ENCODE measurements around the gene ADRB1.

ADRB1 gene

DNA sequence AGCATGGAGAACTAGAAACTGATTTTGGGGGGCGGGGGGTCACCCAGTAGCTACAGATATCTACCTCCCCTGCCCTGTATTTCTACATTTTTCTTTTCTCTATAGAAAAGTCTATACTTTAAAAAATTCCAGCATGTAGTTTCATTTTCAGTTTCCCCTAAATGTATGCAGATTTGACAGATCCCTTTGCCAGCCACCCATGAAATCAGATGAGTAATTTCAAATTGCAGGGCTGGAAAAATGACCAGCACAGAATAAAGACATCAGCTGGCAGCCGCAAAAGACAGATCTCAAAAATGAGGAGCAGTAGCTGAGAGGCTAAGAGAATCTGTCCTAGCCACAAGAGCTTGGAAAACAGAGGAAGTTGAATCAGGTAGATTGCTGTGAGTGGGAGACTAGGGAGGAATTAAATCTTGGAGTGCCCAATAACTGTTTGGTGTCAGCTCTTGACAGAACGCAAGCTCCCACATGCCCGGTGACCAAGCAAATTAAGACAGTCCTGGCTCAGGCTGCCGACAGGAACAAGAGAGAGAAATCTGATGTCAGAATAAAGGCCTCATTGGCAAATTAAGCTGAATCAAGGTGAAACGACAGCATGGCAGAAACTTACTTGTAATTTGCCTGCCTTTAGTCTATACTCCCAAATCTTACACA lies 24.5 kb downstream of the ADRB1 start:
- TF ChIP-seq YY1 (IDR thresholded peaks at IDR 0.05; ENCODE audit: insufficient read depth, insufficient read length) (no peak), ZNF274 (IDR thresholded peaks at IDR 0.05; ENCODE audit: low read depth, low read length) (no peak), SUZ12 (IDR thresholded peaks at IDR 0.05; ENCODE audit: extremely low read depth, insufficient read depth, insufficient read length) (no peak)
- H3K4me3 ChIP-seq (ENCODE audit: insufficient read length, low read depth): no peak overlapping the region
- H3K4me1 ChIP-seq (ENCODE audit: insufficient read depth, insufficient read length): no peaks in the 10 kb centered on the region
- no peaks in the 10 kb centered on the region for H3K9me3 ChIP-seq (ENCODE audit: insufficient read depth, low read length)
- H3K9ac ChIP-seq (ENCODE audit: insufficient read length, low read depth): no peak overlapping the region
- H3K36me3 ChIP-seq (ENCODE audit: insufficient read depth, insufficient read length, low read length): no peaks in the 10 kb centered on the region
- no peak for DNase-seq (ENCODE audit: low read depth, low spot score)
- H3K27me3 ChIP-seq (ENCODE audit: insufficient read depth, insufficient read length): no peaks in the 10 kb centered on the region

DNA sequence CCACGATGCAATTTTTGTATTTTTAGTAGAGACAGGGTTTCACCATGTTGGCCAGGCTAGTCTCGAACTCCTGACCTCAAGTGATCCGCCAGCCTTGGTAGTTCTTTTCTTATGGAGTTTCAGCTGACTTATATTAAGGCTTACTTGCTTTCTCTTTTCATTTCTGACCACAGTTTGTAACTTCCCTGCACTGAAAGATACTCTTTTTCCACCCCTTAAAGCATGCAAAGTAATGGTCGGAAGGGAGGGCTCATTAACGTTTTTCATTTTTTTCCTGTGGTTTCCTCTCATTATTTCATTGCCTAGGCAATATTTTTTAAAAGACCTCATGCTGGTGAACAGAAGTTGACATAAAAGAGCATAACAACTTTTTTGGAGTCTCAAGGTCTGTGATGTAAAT lies 27.0 kb downstream of the ADRB1 start:
- no peak overlapping the region for H3K9ac ChIP-seq (ENCODE audit: insufficient read length, low read depth)
- TF ChIP-seq ZNF274 (IDR thresholded peaks at IDR 0.05; ENCODE audit: low read depth, low read length) (no peak), SUZ12 (IDR thresholded peaks at IDR 0.05; ENCODE audit: extremely low read depth, insufficient read depth, insufficient read length) (no peak), YY1 (IDR thresholded peaks at IDR 0.05; ENCODE audit: insufficient read depth, insufficient read length) (no peak)
- no peaks in the 10 kb centered on the region for H3K4me1 ChIP-seq (ENCODE audit: insufficient read depth, insufficient read length)
- no peaks in the 10 kb centered on the region for H3K36me3 ChIP-seq (ENCODE audit: insufficient read depth, insufficient read length, low read length)
- H3K9me3 ChIP-seq (ENCODE audit: insufficient read depth, low read length): no peaks in the 10 kb centered on the region
- H3K27me3 ChIP-seq (ENCODE audit: insufficient read depth, insufficient read length): no peaks in the 10 kb centered on the region
- no peak overlapping the region for H3K4me3 ChIP-seq (ENCODE audit: insufficient read length, low read depth)
- no peak for DNase-seq (ENCODE audit: low read depth, low spot score)

DNA sequence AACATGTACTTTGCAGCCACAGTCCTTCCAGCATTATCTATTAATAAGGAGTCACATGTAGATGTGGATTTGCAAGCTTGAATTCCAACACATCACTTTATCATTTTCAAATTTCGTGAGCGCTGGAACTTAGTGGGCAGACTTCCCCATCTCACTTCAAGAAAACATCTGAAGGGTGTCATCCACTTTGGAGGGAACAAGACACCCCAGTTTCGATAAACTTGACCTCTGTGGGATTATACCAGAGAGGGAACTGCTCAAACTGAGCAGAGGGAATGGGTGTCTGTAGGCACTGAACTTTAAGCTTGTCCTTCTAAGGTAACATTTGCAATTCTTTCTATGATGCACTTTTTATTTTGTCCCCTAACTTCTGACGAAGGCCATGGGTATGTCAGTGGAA lies 27.5 kb downstream of the ADRB1 start:
- Histone ChIP-seq H3K27me3 (ENCODE audit: insufficient read depth, insufficient read length) (no peaks in the 10 kb centered on the region), H3K9me3 (ENCODE audit: insufficient read depth, low read length) (no peaks in the 10 kb centered on the region), H3K4me1 (ENCODE audit: insufficient read depth, insufficient read length) (no peaks in the 10 kb centered on the region), H3K36me3 (ENCODE audit: insufficient read depth, insufficient read length, low read length) (no peaks in the 10 kb centered on the region), H3K4me3 (ENCODE audit: insufficient read length, low read depth) (no peak overlapping the region), H3K9ac (ENCODE audit: insufficient read length, low read depth) (no peak overlapping the region)
- DNase-seq (ENCODE audit: low read depth, low spot score): no peak
- TF ChIP-seq SUZ12 (IDR thresholded peaks at IDR 0.05; ENCODE audit: extremely low read depth, insufficient read depth, insufficient read length): no peak
- TF ChIP-seq ZNF274 (IDR thresholded peaks at IDR 0.05; ENCODE audit: low read depth, low read length): no peak
- no peak for TF ChIP-seq YY1 (IDR thresholded peaks at IDR 0.05; ENCODE audit: insufficient read depth, insufficient read length)

DNA sequence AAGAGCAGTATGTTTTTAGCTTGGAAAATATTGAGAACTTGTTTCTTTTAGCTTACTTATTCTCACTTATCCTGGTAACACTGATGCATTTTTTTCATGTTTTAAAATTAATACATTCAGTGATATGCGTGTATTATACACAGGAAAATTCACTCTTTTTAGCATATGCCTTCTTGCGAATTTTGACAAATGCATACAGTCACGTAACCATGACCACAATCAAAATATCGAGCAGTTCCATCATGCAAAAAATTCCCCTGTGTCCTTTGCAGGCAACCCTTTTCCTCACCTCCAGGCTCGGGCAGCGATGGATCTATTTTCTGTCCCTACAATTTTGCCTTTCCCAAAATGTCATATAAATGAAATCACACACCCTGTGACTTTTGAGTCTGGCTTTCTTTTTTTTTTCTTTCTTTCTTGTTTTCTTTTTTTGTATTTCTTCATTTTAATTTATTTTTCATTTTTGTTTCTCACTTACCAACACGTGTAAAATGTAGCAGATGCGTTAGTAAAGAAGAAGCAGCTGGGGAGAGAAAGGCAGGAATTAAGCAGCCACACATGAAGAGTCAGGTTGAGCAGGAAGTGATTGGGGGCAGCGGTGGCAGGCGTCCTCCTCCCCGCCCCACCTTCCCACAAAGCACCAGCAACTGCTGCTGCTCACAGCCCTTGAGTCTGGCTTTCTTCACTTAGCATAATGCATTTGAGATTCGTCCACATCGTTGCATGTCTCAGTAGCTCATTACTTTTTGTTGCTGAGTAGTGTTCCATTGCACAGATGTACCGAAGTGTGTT lies 29.9 kb downstream of the ADRB1 start:
- H3K4me3 ChIP-seq (ENCODE audit: insufficient read length, low read depth): no peak overlapping the region
- DNase-seq (ENCODE audit: low read depth, low spot score): no peak
- H3K27me3 ChIP-seq (ENCODE audit: insufficient read depth, insufficient read length): no peaks in the 10 kb centered on the region
- no peaks in the 10 kb centered on the region for H3K36me3 ChIP-seq (ENCODE audit: insufficient read depth, insufficient read length, low read length)
- H3K9me3 ChIP-seq (ENCODE audit: insufficient read depth, low read length): no peaks in the 10 kb centered on the region
- no peak for TF ChIP-seq ZNF274 (IDR thresholded peaks at IDR 0.05; ENCODE audit: low read depth, low read length)
- H3K4me1 ChIP-seq (ENCODE audit: insufficient read depth, insufficient read length): no peaks in the 10 kb centered on the region
- H3K9ac ChIP-seq (ENCODE audit: insufficient read length, low read depth): no peak overlapping the region

DNA sequence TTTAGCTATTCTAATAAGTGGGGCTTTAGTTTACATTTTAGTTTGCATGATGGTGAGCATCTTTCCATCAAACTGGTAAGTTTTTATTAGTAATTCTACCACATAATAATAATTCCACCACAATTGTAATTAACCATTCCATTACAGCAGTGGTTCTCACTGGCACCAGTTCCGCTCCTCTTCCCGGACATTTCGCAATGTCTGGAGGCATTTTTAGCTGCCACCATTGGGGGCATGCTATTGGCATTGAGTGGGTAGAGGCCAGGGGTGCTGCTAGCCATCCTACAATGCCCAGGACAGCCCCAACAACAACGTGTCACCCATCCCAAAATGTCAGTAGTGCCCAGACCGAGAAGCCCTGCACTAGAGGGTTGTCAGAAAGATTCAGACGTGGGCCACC lies 31.4 kb downstream of the ADRB1 start:
- no peak for TF ChIP-seq SUZ12 (IDR thresholded peaks at IDR 0.05; ENCODE audit: extremely low read depth, insufficient read depth, insufficient read length)
- no peak for TF ChIP-seq YY1 (IDR thresholded peaks at IDR 0.05; ENCODE audit: insufficient read depth, insufficient read length)
- no peak for TF ChIP-seq ZNF274 (IDR thresholded peaks at IDR 0.05; ENCODE audit: low read depth, low read length)
- no peak for DNase-seq (ENCODE audit: low read depth, low spot score)
- no peaks in the 10 kb centered on the region for H3K9me3 ChIP-seq (ENCODE audit: insufficient read depth, low read length)
- H3K9ac ChIP-seq (ENCODE audit: insufficient read length, low read depth): no peak overlapping the region
- H3K36me3 ChIP-seq (ENCODE audit: insufficient read depth, insufficient read length, low read length): no peaks in the 10 kb centered on the region
- H3K27me3 ChIP-seq (ENCODE audit: insufficient read depth, insufficient read length): no peaks in the 10 kb centered on the region
- H3K4me3 ChIP-seq (ENCODE audit: insufficient read length, low read depth): no peak overlapping the region
- H3K4me1 ChIP-seq (ENCODE audit: insufficient read depth, insufficient read length): no peaks in the 10 kb centered on the region

DNA sequence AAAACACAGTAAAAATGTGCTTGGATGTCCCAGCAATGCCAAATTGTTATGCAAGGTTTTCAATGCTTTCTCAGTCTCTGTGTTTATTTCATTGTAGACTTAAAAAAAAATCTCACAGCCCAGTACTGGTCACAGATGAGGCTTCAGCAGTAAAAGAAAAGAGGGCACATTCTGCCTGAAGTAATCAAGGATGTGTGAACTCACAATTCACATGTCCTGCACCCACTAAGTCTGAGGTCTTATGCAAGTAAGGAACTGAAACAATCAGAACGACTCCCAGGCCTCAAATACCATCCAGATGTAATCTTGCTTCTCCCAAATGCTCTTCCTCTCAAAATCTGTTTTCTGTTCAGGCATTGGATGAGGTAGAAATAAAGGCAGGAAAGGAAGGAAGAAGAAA lies 33.7 kb downstream of the ADRB1 start:
- no peaks in the 10 kb centered on the region for H3K9me3 ChIP-seq (ENCODE audit: insufficient read depth, low read length)
- no peaks in the 10 kb centered on the region for H3K36me3 ChIP-seq (ENCODE audit: insufficient read depth, insufficient read length, low read length)
- H3K27me3 ChIP-seq (ENCODE audit: insufficient read depth, insufficient read length): no peaks in the 10 kb centered on the region
- H3K4me3 ChIP-seq (ENCODE audit: insufficient read length, low read depth): no peak overlapping the region
- no peaks in the 10 kb centered on the region for H3K4me1 ChIP-seq (ENCODE audit: insufficient read depth, insufficient read length)
- no peak for TF ChIP-seq SUZ12 (IDR thresholded peaks at IDR 0.05; ENCODE audit: extremely low read depth, insufficient read depth, insufficient read length)
- TF ChIP-seq YY1 (IDR thresholded peaks at IDR 0.05; ENCODE audit: insufficient read depth, insufficient read length): no peak
- no peak for TF ChIP-seq ZNF274 (IDR thresholded peaks at IDR 0.05; ENCODE audit: low read depth, low read length)
- no peak for DNase-seq (ENCODE audit: low read depth, low spot score)
- no peak overlapping the region for H3K9ac ChIP-seq (ENCODE audit: insufficient read length, low read depth)

DNA sequence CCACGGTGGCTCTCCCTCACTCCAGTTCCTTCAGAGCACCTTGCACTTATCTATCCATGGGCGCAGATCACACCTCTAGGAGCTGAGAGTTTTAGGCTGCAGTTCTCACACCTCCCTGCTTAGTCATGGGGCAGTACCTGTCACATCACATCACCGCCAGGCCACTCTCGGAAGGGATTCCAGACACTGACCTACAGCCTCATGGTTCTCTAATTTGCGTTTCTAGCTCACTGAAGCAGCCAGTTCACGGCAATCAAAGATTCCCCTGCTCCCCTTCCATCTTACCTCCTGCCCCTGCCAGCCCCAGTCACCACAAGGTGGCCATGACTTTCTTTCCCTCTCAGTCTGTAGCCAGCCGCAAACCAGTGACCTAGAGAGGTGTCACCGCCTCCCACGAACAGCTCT lies 34.2 kb downstream of the ADRB1 start:
- Histone ChIP-seq H3K9me3 (ENCODE audit: insufficient read depth, low read length) (no peaks in the 10 kb centered on the region; the same call in 1 of the 2 replicates), H3K27me3 (ENCODE audit: insufficient read depth, insufficient read length) (no peaks in the 10 kb centered on the region), H3K36me3 (ENCODE audit: insufficient read depth, insufficient read length, low read length) (no peaks in the 10 kb centered on the region), H3K4me3 (ENCODE audit: insufficient read length, low read depth) (no peak overlapping the region), H3K9ac (ENCODE audit: insufficient read length, low read depth) (no peak overlapping the region), H3K4me1 (ENCODE audit: insufficient read depth, insufficient read length) (no peaks in the 10 kb centered on the region)
- TF ChIP-seq YY1 (IDR thresholded peaks at IDR 0.05; ENCODE audit: insufficient read depth, insufficient read length) (no peak), ZNF274 (IDR thresholded peaks at IDR 0.05; ENCODE audit: low read depth, low read length) (no peak), SUZ12 (IDR thresholded peaks at IDR 0.05; ENCODE audit: extremely low read depth, insufficient read depth, insufficient read length) (no peak)
- no peak for DNase-seq (ENCODE audit: low read depth, low spot score)

Data from NT2/D1 (cell line).